ENCODE measurements around the gene DDX10.

Gene DDX10

DNA sequence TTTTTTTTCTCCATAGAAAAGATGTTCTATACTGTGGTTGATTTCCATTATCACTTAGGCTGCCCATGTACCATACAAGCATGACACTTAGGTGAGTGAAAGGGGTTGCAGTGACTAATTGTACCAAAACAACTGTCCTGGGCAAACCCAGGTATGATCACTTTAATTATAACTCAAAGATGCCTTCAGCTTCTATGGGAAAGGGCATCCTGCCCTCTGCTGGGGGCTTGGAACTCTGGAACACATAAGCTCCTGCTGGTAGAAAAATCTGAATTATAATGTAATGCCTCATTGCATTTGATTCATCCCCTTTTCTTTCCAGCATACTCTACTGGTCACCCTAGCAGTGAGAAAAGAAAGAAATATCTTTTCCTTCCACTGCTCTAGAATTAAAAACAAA, 206.3 kb downstream of the DDX10 start:
- ATAC-seq = no peak
- Mint-ChIP-seq H3K4me3 (no peak overlapping the region), H3K9me3 (no peaks in the 10 kb centered on the region), H3K4me1 (peaks cover 5% of the 10 kb centered on the region), H3K27ac (no peak overlapping the region), H3K36me3 (no peaks in the 10 kb centered on the region), H3K27me3 (no peaks in the 10 kb centered on the region)

DNA sequence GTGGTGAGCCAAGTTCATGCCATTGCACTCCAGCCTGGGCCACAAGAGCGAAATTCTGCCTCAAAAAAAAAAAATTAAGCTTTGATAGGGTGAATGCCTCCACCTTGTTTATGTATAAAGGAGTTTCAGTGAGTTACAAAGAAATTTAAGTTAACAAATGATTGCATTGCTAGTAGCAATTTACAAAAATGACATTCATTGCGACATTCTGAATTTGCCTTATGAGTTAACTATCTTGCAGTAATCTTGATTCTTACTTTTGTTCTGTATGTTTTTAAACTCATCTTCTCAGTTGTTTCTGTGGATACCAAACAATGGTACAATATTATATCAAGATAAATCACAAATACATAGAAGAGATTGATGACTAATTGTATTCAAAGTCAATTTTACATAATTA, 207.0 kb downstream of the DDX10 start:
- Mint-ChIP-seq H3K27me3 (no peaks in the 10 kb centered on the region), H3K36me3 (no peaks in the 10 kb centered on the region), H3K4me1 (peaks cover 5% of the 10 kb centered on the region), H3K27ac (no peak overlapping the region), H3K9me3 (no peaks in the 10 kb centered on the region), H3K4me3 (no peak overlapping the region)
- ATAC-seq = no peak

- H3K9me3 Mint-ChIP-seq = no peaks in the 10 kb centered on the region
- no peak overlapping the region for H3K4me3 Mint-ChIP-seq
- no peak for ATAC-seq
- no peaks in the 10 kb centered on the region for H3K36me3 Mint-ChIP-seq
- no peaks in the 10 kb centered on the region for H3K27me3 Mint-ChIP-seq
- H3K4me1 Mint-ChIP-seq = peaks cover 5% of the 10 kb centered on the region
- no peak overlapping the region for H3K27ac Mint-ChIP-seq
Measured at GRCh38 chr11:108872781-108873291, 208.0 kb downstream of the DDX10 start.

GRCh38 chr11:108873310-108873709, 208.4 kb downstream of the DDX10 start:
- Mint-ChIP-seq H3K9me3 (no peaks in the 10 kb centered on the region), H3K27me3 (no peaks in the 10 kb centered on the region), H3K36me3 (no peaks in the 10 kb centered on the region), H3K4me1 (peaks cover 5% of the 10 kb centered on the region), H3K27ac (no peak overlapping the region), H3K4me3 (no peak overlapping the region)
- no peak for ATAC-seq

GRCh38 chr11:108873941-108874340, 209.1 kb downstream of the DDX10 start:
- no peak overlapping the region for H3K27ac Mint-ChIP-seq
- no peaks in the 10 kb centered on the region for H3K27me3 Mint-ChIP-seq
- ATAC-seq = no peak
- no peaks in the 10 kb centered on the region for H3K9me3 Mint-ChIP-seq
- no peak overlapping the region for H3K4me3 Mint-ChIP-seq
- peaks cover 5% of the 10 kb centered on the region for H3K4me1 Mint-ChIP-seq
- H3K36me3 Mint-ChIP-seq = no peaks in the 10 kb centered on the region

- no peaks in the 10 kb centered on the region for H3K9me3 Mint-ChIP-seq
- H3K36me3 Mint-ChIP-seq = no peaks in the 10 kb centered on the region
- no peaks in the 10 kb centered on the region for H3K27me3 Mint-ChIP-seq
- no peak for ATAC-seq
- H3K27ac Mint-ChIP-seq = no peak overlapping the region
- H3K4me3 Mint-ChIP-seq = no peak overlapping the region
- peaks cover 5% of the 10 kb centered on the region for H3K4me1 Mint-ChIP-seq
Measured at GRCh38 chr11:108875134-108875533, 210.3 kb downstream of the DDX10 start.

DNA sequence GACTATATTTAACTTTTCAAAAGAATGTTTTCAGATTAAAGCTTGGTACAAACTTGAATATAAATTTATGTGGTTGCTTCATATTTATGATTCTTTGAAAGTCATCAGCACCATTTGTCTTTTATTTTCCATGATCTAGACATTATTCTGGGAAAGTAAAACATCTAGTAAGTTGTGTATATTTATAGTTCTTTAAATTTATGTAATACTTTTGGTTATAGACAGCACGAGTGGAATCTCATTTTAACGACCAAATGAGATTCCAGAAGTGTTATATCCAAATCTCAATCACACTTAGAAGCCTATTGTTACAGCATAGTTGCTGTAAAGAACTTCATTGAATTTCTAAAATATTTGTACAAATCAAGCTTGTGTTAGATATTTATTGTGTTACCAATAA, 212.3 kb downstream of the DDX10 start:
- Mint-ChIP-seq H3K4me1 (peaks cover 5% of the 10 kb centered on the region), H3K27ac (no peak overlapping the region)

GRCh38 chr11:108880510-108880909, 215.6 kb downstream of the DDX10 start:
- Mint-ChIP-seq H3K4me1 (no peaks in the 10 kb centered on the region), H3K27ac (no peak overlapping the region)
- ATAC-seq = no peak

More for the DNA sequence above, 212.3 kb downstream of the DDX10 start:
- Mint-ChIP-seq H3K9me3 (no peaks in the 10 kb centered on the region), H3K27me3 (no peaks in the 10 kb centered on the region), H3K4me3 (no peak overlapping the region), H3K36me3 (no peaks in the 10 kb centered on the region)
- ATAC-seq = no peak

GRCh38 chr11:108881131-108881530, 216.3 kb downstream of the DDX10 start:
- Mint-ChIP-seq H3K4me3 (no peak overlapping the region), H3K4me1 (no peaks in the 10 kb centered on the region), H3K27ac (no peak overlapping the region), H3K27me3 (no peaks in the 10 kb centered on the region), H3K36me3 (no peaks in the 10 kb centered on the region), H3K9me3 (no peaks in the 10 kb centered on the region)
- no peak for ATAC-seq

More at GRCh38 chr11:108880510-108880909, 215.6 kb downstream of the DDX10 start:
- H3K36me3 Mint-ChIP-seq = no peaks in the 10 kb centered on the region
- H3K27me3 Mint-ChIP-seq = no peaks in the 10 kb centered on the region
- H3K4me3 Mint-ChIP-seq = no peak overlapping the region
- no peaks in the 10 kb centered on the region for H3K9me3 Mint-ChIP-seq

- no peak overlapping the region for H3K27ac Mint-ChIP-seq
- H3K36me3 Mint-ChIP-seq = no peaks in the 10 kb centered on the region
- no peaks in the 10 kb centered on the region for H3K27me3 Mint-ChIP-seq
- no peak for ATAC-seq
- H3K4me1 Mint-ChIP-seq = no peaks in the 10 kb centered on the region
- H3K4me3 Mint-ChIP-seq = no peak overlapping the region
- no peaks in the 10 kb centered on the region for H3K9me3 Mint-ChIP-seq
Measured at GRCh38 chr11:108882211-108882831, 217.5 kb downstream of the DDX10 start.

DNA sequence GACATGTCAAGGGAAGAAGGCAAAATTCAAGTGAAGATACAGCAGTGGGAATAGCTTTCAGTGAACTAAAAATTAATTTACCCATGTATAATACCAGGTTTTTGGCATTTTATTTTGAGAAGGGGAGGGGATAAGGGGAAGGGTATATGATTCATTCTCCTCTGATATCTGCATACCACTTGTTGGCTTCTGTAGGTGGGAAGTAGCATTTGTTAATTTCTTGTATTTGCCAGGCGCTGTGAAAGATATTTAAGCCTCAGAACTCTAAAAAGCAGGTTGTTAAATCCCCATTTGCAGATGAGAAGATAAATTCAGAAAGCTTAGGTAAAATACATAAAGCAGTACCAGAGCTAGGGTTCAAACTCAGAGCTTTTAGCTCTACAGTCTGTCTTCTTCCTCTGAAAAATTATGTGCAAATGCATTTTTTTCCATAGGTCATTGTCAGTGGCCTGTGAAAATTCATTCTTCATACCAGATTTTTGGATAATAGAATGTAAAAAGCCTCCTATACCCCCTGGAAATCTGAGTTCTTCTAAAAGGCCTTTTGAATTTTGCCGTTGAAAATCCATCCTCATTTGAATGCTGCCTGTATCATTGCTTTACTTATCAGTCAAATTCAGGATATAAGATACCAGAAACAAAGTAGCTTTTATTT, 221.3 kb downstream of the DDX10 start:
- H3K4me3 Mint-ChIP-seq = no peak overlapping the region
- H3K4me1 Mint-ChIP-seq = no peaks in the 10 kb centered on the region
- no peak overlapping the region for H3K27ac Mint-ChIP-seq
- H3K9me3 Mint-ChIP-seq = no peaks in the 10 kb centered on the region
- ATAC-seq = no peak
- H3K27me3 Mint-ChIP-seq = no peaks in the 10 kb centered on the region
- no peaks in the 10 kb centered on the region for H3K36me3 Mint-ChIP-seq

DNA sequence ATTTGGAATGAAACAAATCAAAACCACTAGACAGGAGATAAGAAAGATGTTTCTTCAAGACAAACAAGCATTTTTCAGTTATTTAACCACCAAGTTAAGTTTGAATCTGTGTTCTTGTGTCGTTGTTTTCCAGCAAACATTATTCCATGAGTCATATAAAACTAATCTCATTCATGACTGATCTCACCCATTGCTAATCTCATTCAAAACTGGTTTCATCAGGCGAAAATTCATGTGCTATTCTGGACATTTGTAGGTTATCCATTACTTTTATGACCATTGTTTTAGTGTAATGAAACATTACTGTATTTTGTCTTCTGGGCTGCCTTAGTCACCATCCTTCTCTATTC, 221.8 kb downstream of the DDX10 start:
- no peaks in the 10 kb centered on the region for H3K27me3 Mint-ChIP-seq
- H3K27ac Mint-ChIP-seq = no peak overlapping the region
- no peaks in the 10 kb centered on the region for H3K4me1 Mint-ChIP-seq
- H3K9me3 Mint-ChIP-seq = no peaks in the 10 kb centered on the region
- no peaks in the 10 kb centered on the region for H3K36me3 Mint-ChIP-seq
- no peak for ATAC-seq
- H3K4me3 Mint-ChIP-seq = no peak overlapping the region

- Mint-ChIP-seq H3K36me3 (no peaks in the 10 kb centered on the region), H3K27me3 (no peaks in the 10 kb centered on the region), H3K27ac (no peak overlapping the region), H3K4me3 (no peak overlapping the region), H3K9me3 (no peaks in the 10 kb centered on the region), H3K4me1 (no peaks in the 10 kb centered on the region)
- ATAC-seq = no peak
Measured at GRCh38 chr11:108887436-108888238, 222.8 kb downstream of the DDX10 start.

DNA sequence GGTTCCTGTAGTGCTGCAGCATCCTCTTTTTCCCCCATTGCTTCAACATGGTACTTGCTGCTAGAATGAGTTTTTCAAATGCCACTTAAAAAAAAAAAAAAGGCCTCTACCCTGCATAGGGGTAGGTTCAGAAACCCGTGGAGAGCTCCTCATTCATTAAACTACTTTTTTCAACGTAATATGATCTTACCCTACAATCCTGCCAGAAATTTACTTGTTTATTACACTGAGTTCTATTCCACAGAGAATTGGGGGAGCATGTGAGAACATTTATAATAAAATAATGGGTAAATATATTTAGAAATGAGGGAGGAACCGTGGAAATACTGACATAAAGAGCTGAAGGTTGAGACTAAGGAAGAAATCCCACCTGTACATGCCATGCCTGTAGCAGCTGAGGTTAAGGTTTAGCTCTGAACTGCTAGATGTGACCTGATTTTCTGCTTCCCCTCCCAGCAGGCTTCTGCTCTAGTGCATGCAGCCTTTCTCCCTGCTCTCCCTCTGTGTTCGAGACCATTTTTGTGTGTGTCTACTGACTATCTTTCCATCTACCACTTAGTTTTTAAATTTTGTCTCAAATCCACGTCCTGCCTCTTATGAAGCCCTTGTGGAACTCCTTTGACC, 225.7 kb downstream of the DDX10 start:
- H3K27ac Mint-ChIP-seq = no peak overlapping the region
- H3K27me3 Mint-ChIP-seq = no peaks in the 10 kb centered on the region
- no peaks in the 10 kb centered on the region for H3K9me3 Mint-ChIP-seq
- H3K36me3 Mint-ChIP-seq = no peaks in the 10 kb centered on the region
- no peak for ATAC-seq
- no peak overlapping the region for H3K4me3 Mint-ChIP-seq
- peaks cover under 1% of the 10 kb centered on the region for H3K4me1 Mint-ChIP-seq

- Mint-ChIP-seq H3K36me3 (no peaks in the 10 kb centered on the region), H3K4me3 (no peak overlapping the region), H3K27me3 (no peaks in the 10 kb centered on the region), H3K27ac (no peak overlapping the region), H3K9me3 (no peaks in the 10 kb centered on the region), H3K4me1 (peaks cover 6% of the 10 kb centered on the region)
- ATAC-seq = no peak
Measured at GRCh38 chr11:108891143-108891542, 226.3 kb downstream of the DDX10 start.

All from stimulated activated memory B cell treated with anti-CD40 and anti-IgM and Interleukin-4, amounts not matched to agents 10 μg/mL and 1 μg/mL and 100 μg/mL, for 72 hours (primary cell).